A549 (cell line): ENCODE measurements around the gene JARID2. TPM values are rescaled to one million over a fixed set of nuclear protein-coding genes. Genes with fewer than 3 reads are reported as not detected.

Experiments
- ATAC-seq, 2 experiments: fragments of 200-7000 bp in 1 of 2; fragments of >200 bp in 1 of 2; cut with Nextera tagmentation in 1 of 2; cut with Tn5 transposase in 1 of 2; 3 replicates each; pipeline versions ENCODE4 v1.8.0 to v1.9.1; 2018 to 2020; ENCODE audit warnings: mild to moderate bottlenecking in 1 of 2, moderate library complexity in 1 of 2
- CTCF ChIA-PET: fragments of 300-600 bp; sonication (Branson Sonifier 250); formaldehyde crosslinking; extraction: SDS; loops from one replicate; lab custom pipeline; 2021; ENCODE audit warnings: antibody characterized with exemption, inconsistent platforms; lab: Yijun Ruan, JAX
- POLR2A ChIA-PET: fragments of 350-600 bp; formaldehyde crosslinking; extraction: SDS; loops from one replicate; lab custom pipeline; 2021; ENCODE audit warnings: antibody characterized with exemption, inconsistent platforms; lab: Yijun Ruan, JAX
- DNase-seq, 2 experiments: peaks; one replicate each; pipeline versions ENCODE4 v3.0.0 to v3.0.0-alpha.2; 2011 to 2016; ENCODE audit warnings: low read depth in 1 of 2, low spot score in 1 of 2
- FAIRE-seq: peaks from 2 replicates; lab custom pipeline; 2011; peaks lifted over from hg19 to GRCh38; lab: Jason Lieb, UNC
- H3K27ac ChIP-seq, 2 experiments: fragments of >200 bp; sonication (Bioruptor Twin); formaldehyde crosslinking; 3 replicates each; pipeline ENCODE4 v1.5.1; 2016 to 2017
- H3K4me1 ChIP-seq: fragments of >200 bp; sonication (Bioruptor Twin); formaldehyde crosslinking; 3 replicates; pipeline ENCODE4 v1.6.1; 2016
- H3K4me2 ChIP-seq: fragments of >200 bp; sonication (Bioruptor Twin); formaldehyde crosslinking; 3 replicates; pipeline ENCODE4 v1.6.1; 2016
- H3K4me3 ChIP-seq: fragments of >200 bp; sonication (Bioruptor Twin); formaldehyde crosslinking; 3 replicates; pipeline ENCODE4 v1.5.1; 2016
- H3K9me3 ChIP-seq: fragments of >200 bp; sonication (Bioruptor Twin); formaldehyde crosslinking; 3 replicates; pipeline ENCODE4 v1.6.1; 2016
- ATOH8 ChIP-seq: fragments of 250-450 bp; sonication (Bioruptor Pico); IDR thresholded peaks from 2 replicates; pipeline ENCODE4 v1.5.0; 2020; ENCODE audit warnings: low read depth, mild to moderate bottlenecking, moderate library complexity
- BCL3 ChIP-seq: fragments of >200 bp; sonication (Bioruptor Twin); formaldehyde crosslinking; IDR thresholded peaks from 3 replicates; pipeline ENCODE4 v1.6.1; 2016
- BHLHE40 ChIP-seq: IDR thresholded peaks from 2 replicates; pipeline ENCODE4 v1.6.1; 2012; ENCODE audit warnings: low read depth, low read length, inconsistent platforms
- CEBPB ChIP-seq, 2 experiments: fragments of >200 bp in 1 of 2; sonication (Bioruptor Twin) in 1 of 2; formaldehyde crosslinking in 1 of 2; IDR thresholded peaks; 2 replicates each; pipeline ENCODE4 v1.6.1; 2012 to 2016
- CHD4 ChIP-seq: fragments of 200-600 bp; sonication (generic); IDR thresholded peaks from 2 replicates; pipeline ENCODE4 v1.6.1; 2016; ENCODE audit warnings: antibody characterized with exemption, mild to moderate bottlenecking, borderline replicate concordance
- CTCF ChIP-seq: fragments of >200 bp; sonication (Bioruptor Twin); formaldehyde crosslinking; IDR thresholded peaks from 3 replicates; pipeline ENCODE4 v1.5.1; 2016
- EHF ChIP-seq: fragments of 250-450 bp; sonication (Bioruptor Pico); IDR thresholded peaks from 2 replicates; pipeline ENCODE4 v1.5.0; 2020; ENCODE audit warnings: mild to moderate bottlenecking
- ELK1 ChIP-seq: fragments of 150-350 bp; IDR thresholded peaks from 2 replicates; pipeline ENCODE4 v1.6.1; 2014; ENCODE audit warnings: low read depth, mild to moderate bottlenecking, low read length
- ESRRA ChIP-seq: fragments of 150-350 bp; IDR thresholded peaks from 2 replicates; pipeline ENCODE4 v1.6.1; 2014; ENCODE audit warnings: mild to moderate bottlenecking, low read length, borderline replicate concordance
- FOXS1 ChIP-seq: fragments of 250-450 bp; sonication (Bioruptor Pico); IDR thresholded peaks from 2 replicates; pipeline ENCODE4 v1.5.0; 2020; ENCODE audit warnings: mild to moderate bottlenecking, moderate library complexity
- GATA3 ChIP-seq: IDR thresholded peaks from 2 replicates; pipeline ENCODE4 v1.6.1; 2012; ENCODE audit warnings: borderline replicate concordance
- HMGXB4 ChIP-seq: fragments of 250-450 bp; sonication (Bioruptor Pico); IDR thresholded peaks from 2 replicates; pipeline ENCODE4 v1.5.0; 2021; ENCODE audit warnings: mild to moderate bottlenecking, moderate library complexity, borderline replicate concordance
- KDM5A ChIP-seq: fragments of 200-600 bp; sonication (generic); IDR thresholded peaks from 2 replicates; pipeline ENCODE4 v1.6.1; 2016; ENCODE audit warnings: antibody characterized with exemption, mild to moderate bottlenecking
- MAFK ChIP-seq: fragments of 450-650 bp; IDR thresholded peaks from 2 replicates; pipeline ENCODE4 v1.6.1; 2014; ENCODE audit not compliant: partially characterized antibody
- NFE2L2 ChIP-seq: fragments of 150-350 bp; conservative IDR thresholded peaks from 2 replicates; pipeline ENCODE4 v1.6.1; 2014; ENCODE audit warnings: low read length
- PBX3 ChIP-seq: IDR thresholded peaks from 2 replicates; pipeline ENCODE4 v1.6.1; 2012
- PHF8 ChIP-seq: fragments of 200-600 bp; sonication (generic); IDR thresholded peaks from 2 replicates; pipeline ENCODE4 v1.6.1; 2016; ENCODE audit warnings: low read depth, mild to moderate bottlenecking, antibody characterized with exemption, moderate library complexity, borderline replicate concordance
- POLR2A ChIP-seq: IDR thresholded peaks from 2 replicates; pipeline ENCODE4 v1.6.1; 2012; ENCODE audit warnings: mild to moderate bottlenecking, low read length
- RAD21 ChIP-seq, 2 experiments: fragments of >200 bp in 1 of 2; sonication (Bioruptor Twin) in 1 of 2; formaldehyde crosslinking in 1 of 2; IDR thresholded peaks in 1 of 2; conservative IDR thresholded peaks in 1 of 2; 2 replicates in 1 of 2; 3 replicates in 1 of 2; pipeline ENCODE4 v1.6.1; 2012 to 2018; ENCODE audit warnings: inconsistent platforms in 1 of 2
- RARB ChIP-seq: fragments of 250-450 bp; sonication (Bioruptor Pico); IDR thresholded peaks from 2 replicates; pipeline ENCODE4 v1.8.0; 2021; ENCODE audit warnings: mild to moderate bottlenecking, moderate library complexity
- RCOR1 ChIP-seq: fragments of 150-350 bp; IDR thresholded peaks from 2 replicates; pipeline ENCODE4 v1.6.1; 2014; ENCODE audit warnings: antibody characterized with exemption, low read length, low read depth
- REST ChIP-seq: fragments of 200-600 bp; sonication (generic); IDR thresholded peaks from 2 replicates; pipeline ENCODE4 v1.6.1; 2016; ENCODE audit warnings: antibody characterized with exemption, mild to moderate bottlenecking, moderate library complexity
- RFX5 ChIP-seq: fragments of 450-650 bp; IDR thresholded peaks from 2 replicates; pipeline ENCODE4 v1.7.1; 2014; ENCODE audit warnings: antibody characterized with exemption, mild to moderate bottlenecking, moderate library complexity
- RNF2 ChIP-seq: fragments of 200-600 bp; sonication (generic); IDR thresholded peaks from 2 replicates; pipeline ENCODE4 v1.6.1; 2016; ENCODE audit warnings: low read depth, mild to moderate bottlenecking, antibody characterized with exemption, moderate library complexity, borderline replicate concordance
- TFCP2L1 ChIP-seq: fragments of 250-450 bp; sonication (Bioruptor Pico); IDR thresholded peaks from 2 replicates; pipeline ENCODE4 v1.5.0; 2021; ENCODE audit warnings: mild to moderate bottlenecking
- ZNF302 ChIP-seq: fragments of 250-450 bp; sonication (Bioruptor Pico); IDR thresholded peaks from 2 replicates; pipeline ENCODE4 v1.9.0; 2021; ENCODE audit warnings: inconsistent platforms, mild to moderate bottlenecking, moderate library complexity
- ZSCAN20 ChIP-seq: fragments of 250-450 bp; sonication (Bioruptor Pico); IDR thresholded peaks from 2 replicates; pipeline ENCODE4 v1.8.0; 2022; ENCODE audit warnings: mild to moderate bottlenecking, moderate library complexity
- WGBS: methylation state at CpG from one replicate; pipeline ENCODE4 v1.1.6; 2017; ENCODE audit errors: missing lambda C conversion rate; 5-methylcytosine and 5-hydroxymethylcytosine counted together
- polyA plus RNA-seq, 4 experiments: library from polyadenylated mRNA; depleted of rRNA in 3 of 4; stranded (reverse); fragments of >200 nt; fragmentation: RNase III in 1 of 4; extraction: RNeasy Plus Mini Kit Qiagen cat#74134 plus additional on column Dnase treatment in 1 of 4; gene quantifications; 2 replicates in 3 of 4; 3 replicates in 1 of 4; pipeline ENCODE4 v1.2.3, GENCODE V29; 2011 to 2017

The JARID2 gene
- polyA plus RNA-seq, 2 of the 4 experiments (the other 2 are of a cell fraction), result 7.8 to 8.3 TPM

GRCh38 chr6:15456422-15456821, 210.6 kb downstream of the JARID2 start:
- no peak overlapping the region for H3K4me3 ChIP-seq
- WGBS, result 44% methylated on average over 2 of the region's 2 CpGs
- DNase-seq (no peak), FAIRE-seq (no peak), ATAC-seq (no peak)
- no peak overlapping the region; the same call in 2 of the 3 replicates for H3K4me2 ChIP-seq
- ChIA-PET CTCF (no interaction called here), POLR2A (no interaction called here)
- peaks cover 14% of the 10 kb centered on the region for H3K4me1 ChIP-seq
- no peak overlapping the region for H3K27ac ChIP-seq
- H3K9me3 ChIP-seq, result no peaks in the 10 kb centered on the region
- no peak for TF ChIP-seq BCL3
- TF ChIP-seq CTCF, result no peak
- no peak for TF ChIP-seq PBX3
- TF ChIP-seq RAD21 (conservative IDR thresholded peaks at IDR 0.05 in 1 of 2, IDR thresholded peaks at IDR 0.05 in 1 of 2), result no peak
- TF ChIP-seq MAFK, result no peak
- TF ChIP-seq RCOR1, result no peak
- no peak for TF ChIP-seq NFE2L2
- no peak for TF ChIP-seq EHF (CRISPR knock-in tag)
- TF ChIP-seq POLR2A, result no peak
- TF ChIP-seq TFCP2L1 (CRISPR knock-in tag), result no peak
- no peak for TF ChIP-seq RARB (CRISPR knock-in tag)
- no peak for TF ChIP-seq GATA3
- TF ChIP-seq REST, result no peak
- TF ChIP-seq KDM5A, result no peak
- no peak for TF ChIP-seq BHLHE40
- TF ChIP-seq HMGXB4, result no peak
- TF ChIP-seq FOXS1, result no peak
- no peak for TF ChIP-seq CHD4

GRCh38 chr6:15457121-15457650, 211.3 kb downstream of the JARID2 start:
- Histone ChIP-seq H3K27ac (no peak overlapping the region), H3K4me3 (no peak overlapping the region), H3K4me1 (peaks cover 14% of the 10 kb centered on the region), H3K4me2 (no peak overlapping the region), H3K9me3 (no peaks in the 10 kb centered on the region)
- ATAC-seq (no peak), FAIRE-seq (no peak), DNase-seq (no peak)
- POLR2A ChIA-PET, result no interaction called here
- CTCF ChIA-PET, result no interaction called here
- WGBS, result 96% methylated on average over 4 of the region's 4 CpGs
- no peak for TF ChIP-seq FOXS1
- TF ChIP-seq TFCP2L1 (CRISPR knock-in tag), result no peak
- no peak for TF ChIP-seq ESRRA
- no peak for TF ChIP-seq PHF8
- TF ChIP-seq RNF2, result no peak
- TF ChIP-seq ELK1, result no peak
- TF ChIP-seq ZSCAN20, result no peak
- no peak for TF ChIP-seq ATOH8
- no peak for TF ChIP-seq CEBPB (IDR thresholded peaks at IDR 0.05)
- TF ChIP-seq RFX5, result no peak
- TF ChIP-seq ZNF302, result no peak
- no peak for TF ChIP-seq POLR2A
